Activated CD8-positive, alpha-beta memory T cell treated with anti-CD3 and anti-CD28 coated beads, Interleukin-2, amount 50 U/mL, for 4 hours (primary cell): Measurements from ENCODE around the gene TBC1D2B.

Experiments
- DNase-seq: peaks from one replicate; pipeline ENCODE4 v3.0.0-alpha.2; 2020

TBC1D2B gene

GRCh38 chr15:78071383-78071782, 6.1 kb downstream of the TBC1D2B start:
- no peak for DNase-seq

GRCh38 chr15:78070049-78070700, 7.3 kb downstream of the TBC1D2B start:
- peak; percentile 41 for DNase-seq

- no peak for DNase-seq
Measured at GRCh38 chr15:78069462-78070029, 8.0 kb downstream of the TBC1D2B start.

GRCh38 chr15:78069052-78069414, 8.5 kb downstream of the TBC1D2B start:
- no peak for DNase-seq

- DNase-seq: no peak
Measured at GRCh38 chr15:78067328-78068228, 9.9 kb downstream of the TBC1D2B start.

GRCh38 chr15:78065973-78066946, 11.3 kb downstream of the TBC1D2B start:
- DNase-seq: no peak

- no peak for DNase-seq
Measured at GRCh38 chr15:78065284-78065872, 12.1 kb downstream of the TBC1D2B start.

GRCh38 chr15:78064544-78064943, 13.0 kb downstream of the TBC1D2B start:
- DNase-seq: no peak

GRCh38 chr15:78063970-78064385, 13.5 kb downstream of the TBC1D2B start:
- DNase-seq: no peak

GRCh38 chr15:78063217-78063616, 14.3 kb downstream of the TBC1D2B start:
- DNase-seq: no peak

GRCh38 chr15:78061963-78062427, 15.5 kb downstream of the TBC1D2B start:
- peak; percentile 48 for DNase-seq

GRCh38 chr15:78060232-78060631, 17.3 kb downstream of the TBC1D2B start:
- no peak for DNase-seq

- no peak for DNase-seq
Measured at GRCh38 chr15:78059110-78059839, 18.2 kb downstream of the TBC1D2B start.

- DNase-seq: no peak
Measured at GRCh38 chr15:78058401-78058935, 19.0 kb downstream of the TBC1D2B start.

- DNase-seq: no peak
Measured at GRCh38 chr15:78057803-78058202, 19.7 kb downstream of the TBC1D2B start.

- no peak for DNase-seq
Measured at GRCh38 chr15:78056714-78057269, 20.7 kb downstream of the TBC1D2B start.

- DNase-seq: no peak
Measured at GRCh38 chr15:78055919-78056713, 21.4 kb downstream of the TBC1D2B start.

- DNase-seq: no peak
Measured at GRCh38 chr15:78054966-78055365, 22.5 kb downstream of the TBC1D2B start.

- no peak for DNase-seq
Measured at GRCh38 chr15:78054518-78054917, 23.0 kb downstream of the TBC1D2B start.

GRCh38 chr15:78052545-78052944, 25.0 kb downstream of the TBC1D2B start:
- DNase-seq: no peak
